OCI-LY3 (cell line): ENCODE results near the gene DROSHA.

Source experiments
- H2AFZ ChIP-seq: fragments of 200-600, 300-600 bp; shearing (Covaris generic); 2 replicates; pipeline ENCODE4 v1.6.0; 2014; ENCODE audit warnings: antibody characterized with exemption, low read depth, low read length
- H3K27ac ChIP-seq: fragments of 200-600, 300-600 bp; sonication (generic); 2 replicates; pipeline ENCODE4 v1.5.1; 2014; ENCODE audit warnings: mild to moderate bottlenecking, low read length, moderate library complexity, mixed read lengths
- H3K27me3 ChIP-seq: fragments of 200-600, 300-600 bp; sonication (generic); 2 replicates; pipeline ENCODE4 v1.6.1; 2014; ENCODE audit warnings: low read depth, low read length, mixed read lengths
- H3K36me3 ChIP-seq: fragments of 200-600, 300-600 bp; sonication (generic); replicated peaks from 2 replicates; pipeline ENCODE3; 2014; ENCODE audit warnings: low read depth, low read length, mixed read lengths
- H3K4me1 ChIP-seq: fragments of 300-600, 200-600 bp; sonication (generic); 2 replicates; pipeline ENCODE4 v1.6.1; 2014; ENCODE audit warnings: low read length, mixed read lengths
- H3K4me2 ChIP-seq: fragments of 200-600, 300-600 bp; sonication (generic); 2 replicates; pipeline ENCODE4 v1.6.1; 2014; ENCODE audit warnings: low read length, mixed read lengths
- H3K4me3 ChIP-seq: fragments of 300-600, 200-600 bp; sonication (generic); 2 replicates; pipeline ENCODE4 v1.5.1; 2014; ENCODE audit warnings: antibody characterized with exemption, mild to moderate bottlenecking, low read length, moderate library complexity
- H3K79me2 ChIP-seq: fragments of 300-600, 200-600 bp; shearing (Covaris generic); 2 replicates; pipeline ENCODE4 v1.6.1; 2014; ENCODE audit warnings: mild to moderate bottlenecking, low read length, mixed read lengths
- H3K9ac ChIP-seq: fragments of 300-600, 200-600 bp; shearing (Covaris generic); 2 replicates; pipeline ENCODE4 v1.6.0; 2014; ENCODE audit warnings: mild to moderate bottlenecking, low read length, moderate library complexity
- H3K9me3 ChIP-seq: fragments of 200-600, 300-600 bp; shearing (Covaris generic); 2 replicates; pipeline ENCODE4 v1.6.1; 2014; ENCODE audit warnings: low read length, mixed read lengths; ENCODE audit not compliant: insufficient read depth
- H4K20me1 ChIP-seq: fragments of 200-600, 300-600 bp; sonication (generic); 2 replicates; pipeline ENCODE4 v1.6.1; 2016; ENCODE audit warnings: low read length, mixed read lengths; ENCODE audit not compliant: insufficient read depth
- CTCF ChIP-seq: fragments of 200-600, 300-600 bp; sonication (generic); IDR thresholded peaks from 2 replicates; pipeline ENCODE4 v1.5.1; 2014; ENCODE audit warnings: antibody characterized with exemption, low read length, low read depth
- EZH2phosphoT487 ChIP-seq: fragments of 200-600 bp; shearing (Covaris generic); IDR thresholded peaks from 2 replicates; pipeline ENCODE4 v1.6.1; 2018; ENCODE audit warnings: antibody characterized with exemption, mixed run types, low read depth

The DROSHA gene

GRCh38 chr5:31443572-31443971 is 88.3 kb downstream of the DROSHA start:
- Histone ChIP-seq H4K20me1 (no peaks in the 10 kb centered on the region), H3K27me3 (no peaks in the 10 kb centered on the region), H3K4me3 (no peak overlapping the region), H2AFZ (no peak overlapping the region), H3K4me2 (no peak overlapping the region), H3K27ac (no peak overlapping the region), H3K9ac (no peak overlapping the region), H3K9me3 (no peaks in the 10 kb centered on the region), H3K36me3 (peaks cover 12% of the 10 kb centered on the region), H3K4me1 (no peaks in the 10 kb centered on the region), H3K79me2 (no peaks in the 10 kb centered on the region)
- TF ChIP-seq CTCF (no peak), EZH2phosphoT487 (no peak)

- H3K4me3 ChIP-seq: no peak overlapping the region
- no peak overlapping the region for H2AFZ ChIP-seq
- peaks cover 2% of the 10 kb centered on the region for H3K36me3 ChIP-seq
- no peak overlapping the region for H3K9ac ChIP-seq
- no peaks in the 10 kb centered on the region for H4K20me1 ChIP-seq
- TF ChIP-seq CTCF (no peak), EZH2phosphoT487 (no peak)
- no peak overlapping the region for H3K27ac ChIP-seq
- no peaks in the 10 kb centered on the region for H3K9me3 ChIP-seq
- H3K4me1 ChIP-seq: no peaks in the 10 kb centered on the region
- no peak overlapping the region for H3K4me2 ChIP-seq
- H3K27me3 ChIP-seq: no peaks in the 10 kb centered on the region
- no peaks in the 10 kb centered on the region for H3K79me2 ChIP-seq
Measured at GRCh38 chr5:31442058-31442745, 89.7 kb downstream of the DROSHA start.

- no peak for TF ChIP-seq EZH2phosphoT487
- TF ChIP-seq CTCF: no peak
- Histone ChIP-seq H3K79me2 (no peaks in the 10 kb centered on the region), H3K4me2 (no peak overlapping the region), H4K20me1 (no peaks in the 10 kb centered on the region), H3K36me3 (peaks cover 15% of the 10 kb centered on the region), H3K9me3 (no peaks in the 10 kb centered on the region), H3K9ac (no peak overlapping the region), H3K27me3 (no peaks in the 10 kb centered on the region), H2AFZ (no peak overlapping the region), H3K4me3 (no peak overlapping the region), H3K4me1 (no peaks in the 10 kb centered on the region), H3K27ac (no peak overlapping the region)
Measured at GRCh38 chr5:31436851-31437250, 95.0 kb downstream of the DROSHA start.

- H4K20me1 ChIP-seq: no peaks in the 10 kb centered on the region
- H2AFZ ChIP-seq: no peak overlapping the region
- no peaks in the 10 kb centered on the region for H3K9me3 ChIP-seq
- H3K9ac ChIP-seq: no peak overlapping the region
- no peak overlapping the region for H3K27ac ChIP-seq
- no peak for TF ChIP-seq CTCF
- no peak for TF ChIP-seq EZH2phosphoT487
- no peaks in the 10 kb centered on the region for H3K27me3 ChIP-seq
- no peak overlapping the region for H3K4me2 ChIP-seq
- H3K4me3 ChIP-seq: no peak overlapping the region
- H3K79me2 ChIP-seq: no peaks in the 10 kb centered on the region
- peaks cover 15% of the 10 kb centered on the region for H3K36me3 ChIP-seq
- no peaks in the 10 kb centered on the region for H3K4me1 ChIP-seq
Measured at GRCh38 chr5:31435730-31436129, 96.2 kb downstream of the DROSHA start.
